ENCODE measurements around the gene SLIT1. TPM values are rescaled to one million over a fixed set of nuclear protein-coding genes. Genes with fewer than 3 reads are reported as not detected.

SLIT1 gene
- total RNA-seq, 1 donor from 2014 or later: not detected

DNA sequence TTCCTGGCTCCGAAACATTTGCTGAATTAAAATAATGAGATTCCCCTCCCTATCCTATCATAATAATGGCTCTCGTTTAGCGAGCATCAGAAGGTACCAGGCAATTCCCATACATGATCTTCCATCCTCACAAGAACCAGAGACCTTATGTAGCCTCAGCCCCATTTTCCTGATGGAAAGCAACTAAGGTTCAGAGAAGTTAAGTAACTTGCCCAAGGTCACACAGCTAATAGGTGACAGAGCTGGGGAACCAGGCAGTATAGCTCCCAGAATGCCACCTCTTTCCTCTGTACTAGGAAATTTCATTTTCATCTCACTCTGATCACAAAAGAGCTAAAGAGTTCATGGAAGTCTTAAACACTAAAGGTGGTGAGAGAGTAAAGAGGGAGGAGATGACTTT, 2.4 kb downstream of the SLIT1 start:
- Histone ChIP-seq H3K27ac (no peak overlapping the region), H3K27me3 (no peaks in the 10 kb centered on the region), H3K36me3 (no peaks in the 10 kb centered on the region), H3K4me1 (peaks cover 0 to 3% of the 10 kb centered on the region in 2 donors), H3K4me3 (no peak overlapping the region), H3K9me3 (no peaks in the 10 kb centered on the region)
- DNase-seq (ENCODE audit: low spot score in 2 of 2): no peak
- TF ChIP-seq, protein P1, sequence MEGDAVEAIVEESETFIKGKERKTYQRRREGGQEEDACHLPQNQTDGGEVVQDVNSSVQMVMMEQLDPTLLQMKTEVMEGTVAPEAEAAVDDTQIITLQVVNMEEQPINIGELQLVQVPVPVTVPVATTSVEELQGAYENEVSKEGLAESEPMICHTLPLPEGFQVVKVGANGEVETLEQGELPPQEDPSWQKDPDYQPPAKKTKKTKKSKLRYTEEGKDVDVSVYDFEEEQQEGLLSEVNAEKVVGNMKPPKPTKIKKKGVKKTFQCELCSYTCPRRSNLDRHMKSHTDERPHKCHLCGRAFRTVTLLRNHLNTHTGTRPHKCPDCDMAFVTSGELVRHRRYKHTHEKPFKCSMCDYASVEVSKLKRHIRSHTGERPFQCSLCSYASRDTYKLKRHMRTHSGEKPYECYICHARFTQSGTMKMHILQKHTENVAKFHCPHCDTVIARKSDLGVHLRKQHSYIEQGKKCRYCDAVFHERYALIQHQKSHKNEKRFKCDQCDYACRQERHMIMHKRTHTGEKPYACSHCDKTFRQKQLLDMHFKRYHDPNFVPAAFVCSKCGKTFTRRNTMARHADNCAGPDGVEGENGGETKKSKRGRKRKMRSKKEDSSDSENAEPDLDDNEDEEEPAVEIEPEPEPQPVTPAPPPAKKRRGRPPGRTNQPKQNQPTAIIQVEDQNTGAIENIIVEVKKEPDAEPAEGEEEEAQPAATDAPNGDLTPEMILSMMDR (IDR thresholded peaks at IDR 0.05): no peak
- intact Hi-C loops (cut with DNase I): no loop called here

DNA sequence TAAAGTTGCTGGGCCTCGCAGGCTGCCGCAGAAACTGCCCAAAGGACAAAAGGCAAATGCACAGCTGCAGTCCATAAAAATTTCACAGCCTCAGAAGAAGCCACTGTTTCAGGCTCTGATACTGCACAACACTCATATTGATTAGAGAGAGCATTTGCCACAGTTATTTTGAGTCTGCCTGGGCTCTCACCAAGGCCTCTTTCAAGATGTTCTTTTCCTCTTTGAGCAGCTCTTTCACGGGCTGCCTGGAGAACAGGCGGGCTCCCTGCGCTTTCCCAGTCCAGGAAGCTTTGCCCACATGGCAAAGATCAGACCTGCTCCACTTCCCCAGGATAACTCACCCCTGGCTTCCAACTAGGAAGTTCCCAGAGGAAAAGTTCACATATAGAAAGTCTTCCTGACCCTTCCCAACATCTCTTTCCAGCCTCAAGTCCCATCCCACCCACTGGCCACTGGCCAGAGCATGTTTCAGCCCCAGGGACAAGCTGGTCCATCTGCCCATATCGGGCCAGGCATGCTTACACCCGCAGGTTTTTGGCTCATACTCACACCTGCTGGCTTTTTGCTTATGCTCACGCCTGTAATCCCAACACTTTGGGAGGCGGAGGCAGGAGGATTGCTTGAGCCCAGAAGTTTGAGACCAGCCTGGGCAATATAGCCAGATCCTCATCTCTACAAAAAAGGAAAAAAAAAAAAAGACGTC, 3.3 kb downstream of the SLIT1 start:
- TF ChIP-seq, protein P1 (IDR thresholded peaks at IDR 0.05): no peak
- no peaks in the 10 kb centered on the region for H3K27me3 ChIP-seq
- intact Hi-C loops (cut with DNase I): no loop called here
- H3K27ac ChIP-seq: no peak overlapping the region
- H3K4me1 ChIP-seq: peaks cover 0 to 3% of the 10 kb centered on the region in 2 donors
- no peaks in the 10 kb centered on the region for H3K9me3 ChIP-seq
- no peaks in the 10 kb centered on the region for H3K36me3 ChIP-seq
- DNase-seq (ENCODE audit: low spot score in 2 of 2): no peak
- no peak overlapping the region for H3K4me3 ChIP-seq

DNA sequence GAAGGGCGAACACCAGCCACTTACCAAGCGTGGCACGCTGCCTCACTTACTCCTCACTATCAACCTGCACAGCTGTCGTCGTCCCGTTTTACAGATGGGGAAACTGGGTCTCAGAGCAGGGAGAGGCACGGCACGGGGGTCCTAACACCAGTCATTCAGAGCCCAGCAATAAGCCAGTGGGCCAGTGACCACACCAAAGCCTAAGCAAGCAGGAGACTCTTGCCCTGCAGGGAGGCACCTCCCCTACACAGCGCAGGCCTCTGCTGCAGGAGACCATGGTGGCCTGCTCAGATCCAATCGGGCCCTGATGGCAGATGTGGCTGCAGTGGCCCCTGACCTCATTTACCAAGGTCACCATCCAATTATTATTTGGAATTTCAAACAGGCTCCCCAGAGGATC, 4.8 kb downstream of the SLIT1 start:
- Histone ChIP-seq H3K4me1 (peaks cover 0 to 3% of the 10 kb centered on the region in 2 donors), H3K4me3 (no peak overlapping the region), H3K9me3 (no peaks in the 10 kb centered on the region), H3K27me3 (no peaks in the 10 kb centered on the region), H3K36me3 (no peaks in the 10 kb centered on the region), H3K27ac (no peak overlapping the region)
- DNase-seq (ENCODE audit: low spot score in 2 of 2): no peak
- TF ChIP-seq, protein P1 (IDR thresholded peaks at IDR 0.05): no peak
- intact Hi-C loops (cut with DNase I): no loop called here

- Histone ChIP-seq H3K27me3 (no peaks in the 10 kb centered on the region), H3K4me1 (no peaks in the 10 kb centered on the region), H3K9me3 (no peaks in the 10 kb centered on the region), H3K27ac (no peak overlapping the region), H3K36me3 (no peaks in the 10 kb centered on the region), H3K4me3 (no peak overlapping the region)
- DNase-seq (ENCODE audit: low spot score in 2 of 2): no peak
- intact Hi-C loops (cut with DNase I): no loop called here
- TF ChIP-seq, protein P1 (IDR thresholded peaks at IDR 0.05): no peak
Measured at GRCh38 chr10:97180363-97180755, 5.4 kb downstream of the SLIT1 start.

- DNase-seq (ENCODE audit: low spot score in 2 of 2): no peak
- H3K4me3 ChIP-seq: peak overlapping the region in 1 of 2 donors; percentile 4
- no peaks in the 10 kb centered on the region for H3K27me3 ChIP-seq
- H3K4me1 ChIP-seq: no peaks in the 10 kb centered on the region
- H3K9me3 ChIP-seq: no peaks in the 10 kb centered on the region
- no peaks in the 10 kb centered on the region for H3K36me3 ChIP-seq
- H3K27ac ChIP-seq: no peak overlapping the region
- intact Hi-C loops (cut with DNase I): no loop called here
- TF ChIP-seq, protein P1 (IDR thresholded peaks at IDR 0.05): no peak
Measured at GRCh38 chr10:97179731-97180362, 5.9 kb downstream of the SLIT1 start.
